Neuron (in vitro differentiated cells): Measurements from ENCODE around the gene CLSTN1.
"Not testable (repeated sequence)": the region's sequence is repeated elsewhere in the genome, so short reads cannot be mapped to it uniquely, and the experiment has no call there.

Experiments
- H2AFZ ChIP-seq: one replicate; pipeline ENCODE4 v1.6.1; 2013; ENCODE audit warnings: low read depth, mild to moderate bottlenecking, inconsistent platforms, low read length, moderate library complexity
- H3K27me3 ChIP-seq: one replicate; pipeline ENCODE4 v1.6.1; 2013; ENCODE audit warnings: low read length; ENCODE audit not compliant: insufficient read depth
- H3K36me3 ChIP-seq: one replicate; pipeline ENCODE4 v1.6.1; 2013; ENCODE audit warnings: low read length; ENCODE audit not compliant: insufficient read depth
- H3K4me1 ChIP-seq: one replicate; pipeline ENCODE4 v1.6.1; 2013; ENCODE audit warnings: low read length; ENCODE audit not compliant: insufficient read depth
- H3K4me3 ChIP-seq: 2 replicates; pipeline ENCODE4 v1.5.1; 2013; ENCODE audit warnings: mild to moderate bottlenecking, low read length, moderate library complexity
- H3K9me3 ChIP-seq: one replicate; pipeline ENCODE4 v1.6.1; 2013; ENCODE audit warnings: low read length

The CLSTN1 gene

GRCh38 chr1:9755441-9755995 is 68.2 kb downstream of the CLSTN1 start:
- H3K4me1 ChIP-seq, result peaks cover 12% of the 10 kb centered on the region
- no peak overlapping the region for H3K4me3 ChIP-seq
- peaks cover 29% of the 10 kb centered on the region for H3K36me3 ChIP-seq
- peaks cover 3% of the 10 kb centered on the region for H3K9me3 ChIP-seq
- H3K27me3 ChIP-seq, result no peaks in the 10 kb centered on the region
- no peak overlapping the region for H2AFZ ChIP-seq

- Histone ChIP-seq H3K4me1 (peaks cover 6% of the 10 kb centered on the region), H3K36me3 (peaks cover 52% of the 10 kb centered on the region), H3K4me3 (no peak overlapping the region), H3K9me3 (peaks cover 3% of the 10 kb centered on the region), H3K27me3 (no peaks in the 10 kb centered on the region), H2AFZ (no peak overlapping the region)
Measured at GRCh38 chr1:9753121-9753531, 70.6 kb downstream of the CLSTN1 start.

GRCh38 chr1:9751971-9752370 is 71.8 kb downstream of the CLSTN1 start:
- H3K4me1 ChIP-seq, result peaks cover 6% of the 10 kb centered on the region
- H3K27me3 ChIP-seq, result no peaks in the 10 kb centered on the region
- no peaks in the 10 kb centered on the region for H3K9me3 ChIP-seq
- peaks cover 55% of the 10 kb centered on the region for H3K36me3 ChIP-seq
- no peak overlapping the region for H2AFZ ChIP-seq
- H3K4me3 ChIP-seq, result no peak overlapping the region

- Histone ChIP-seq H2AFZ (no peak overlapping the region), H3K4me3 (no peak overlapping the region), H3K27me3 (no peaks in the 10 kb centered on the region), H3K36me3 (peaks cover 67% of the 10 kb centered on the region), H3K9me3 (no peaks in the 10 kb centered on the region), H3K4me1 (no peaks in the 10 kb centered on the region)
Measured at GRCh38 chr1:9749361-9749760, 74.4 kb downstream of the CLSTN1 start.

- H3K4me3 ChIP-seq, H3K4me1 ChIP-seq, H3K9me3 ChIP-seq, H3K27me3 ChIP-seq, H2AFZ ChIP-seq: not testable (repeated sequence)
- peaks cover 73% of the 10 kb centered on the region for H3K36me3 ChIP-seq
Measured at GRCh38 chr1:9748391-9748790, 75.4 kb downstream of the CLSTN1 start.

GRCh38 chr1:9746651-9747050 is 77.1 kb downstream of the CLSTN1 start:
- H3K9me3 ChIP-seq, result no peaks in the 10 kb centered on the region
- H3K4me3 ChIP-seq, result no peak overlapping the region
- peaks cover 78% of the 10 kb centered on the region for H3K36me3 ChIP-seq
- no peaks in the 10 kb centered on the region for H3K27me3 ChIP-seq
- no peak overlapping the region for H2AFZ ChIP-seq
- no peaks in the 10 kb centered on the region for H3K4me1 ChIP-seq

GRCh38 chr1:9746211-9746610 is 77.6 kb downstream of the CLSTN1 start:
- H2AFZ ChIP-seq, result no peak overlapping the region
- no peak overlapping the region for H3K4me3 ChIP-seq
- no peaks in the 10 kb centered on the region for H3K9me3 ChIP-seq
- peaks cover 78% of the 10 kb centered on the region for H3K36me3 ChIP-seq
- no peaks in the 10 kb centered on the region for H3K4me1 ChIP-seq
- no peaks in the 10 kb centered on the region for H3K27me3 ChIP-seq

GRCh38 chr1:9744106-9744799 is 79.5 kb downstream of the CLSTN1 start:
- H3K4me3 ChIP-seq, result no peak overlapping the region

GRCh38 chr1:9737671-9738070 is 86.1 kb downstream of the CLSTN1 start:
- H2AFZ ChIP-seq, result no peak overlapping the region
- no peaks in the 10 kb centered on the region for H3K4me1 ChIP-seq
- peaks cover 87% of the 10 kb centered on the region for H3K36me3 ChIP-seq

More at GRCh38 chr1:9744106-9744799, 79.5 kb downstream of the CLSTN1 start:
- peaks cover 77% of the 10 kb centered on the region for H3K36me3 ChIP-seq
- H3K4me1 ChIP-seq, result no peaks in the 10 kb centered on the region
- H3K27me3 ChIP-seq, result no peaks in the 10 kb centered on the region
- H2AFZ ChIP-seq, result no peak overlapping the region
- peaks cover 3% of the 10 kb centered on the region for H3K9me3 ChIP-seq

GRCh38 chr1:9737057-9737456 is 86.7 kb downstream of the CLSTN1 start:
- Histone ChIP-seq H3K4me3 (no peak overlapping the region), H3K36me3 (peaks cover 92% of the 10 kb centered on the region), H3K9me3 (peaks cover 15% of the 10 kb centered on the region), H3K27me3 (no peaks in the 10 kb centered on the region), H2AFZ (no peak overlapping the region), H3K4me1 (no peaks in the 10 kb centered on the region)

More at GRCh38 chr1:9737671-9738070, 86.1 kb downstream of the CLSTN1 start:
- Histone ChIP-seq H3K9me3 (peaks cover 15% of the 10 kb centered on the region), H3K27me3 (no peaks in the 10 kb centered on the region), H3K4me3 (no peak overlapping the region)

- Histone ChIP-seq H3K27me3 (no peaks in the 10 kb centered on the region), H3K9me3 (peaks cover 15% of the 10 kb centered on the region), H2AFZ (no peak overlapping the region), H3K4me1 (no peaks in the 10 kb centered on the region), H3K4me3 (no peak overlapping the region), H3K36me3 (peaks cover 92% of the 10 kb centered on the region)
Measured at GRCh38 chr1:9736241-9736640, 87.5 kb downstream of the CLSTN1 start.

- no peaks in the 10 kb centered on the region for H3K4me1 ChIP-seq
- no peak overlapping the region for H3K4me3 ChIP-seq
- no peak overlapping the region for H2AFZ ChIP-seq
- peaks cover 92% of the 10 kb centered on the region for H3K36me3 ChIP-seq
- H3K27me3 ChIP-seq, result no peaks in the 10 kb centered on the region
- H3K9me3 ChIP-seq, result peaks cover 12% of the 10 kb centered on the region
Measured at GRCh38 chr1:9735800-9736199, 88.0 kb downstream of the CLSTN1 start.

- Histone ChIP-seq H2AFZ (no peak overlapping the region), H3K36me3 (peaks cover 93% of the 10 kb centered on the region), H3K9me3 (peaks cover 12% of the 10 kb centered on the region), H3K4me1 (no peaks in the 10 kb centered on the region), H3K4me3 (no peak overlapping the region), H3K27me3 (no peaks in the 10 kb centered on the region)
Measured at GRCh38 chr1:9733160-9733789, 90.5 kb downstream of the CLSTN1 start.
